Myocyte (in vitro differentiated cells): ENCODE results near the gene PAEP. TPM values are rescaled to one million over a fixed set of nuclear protein-coding genes. Genes with fewer than 3 reads are reported as not detected.

Experiments used
- DNase-seq: peaks from one replicate; pipeline ENCODE4 v3.0.0-alpha.2; 2012; ENCODE audit warnings: low read depth
- total RNA-seq: library from RNA; depleted of rRNA; stranded (reverse); fragments of >200 nt; gene quantifications from 2 replicates; pipeline ENCODE4 v1.2.3, GENCODE V29; 2014

PAEP gene
- total RNA-seq, 1 donor from 2014 or later: not detected

DNA sequence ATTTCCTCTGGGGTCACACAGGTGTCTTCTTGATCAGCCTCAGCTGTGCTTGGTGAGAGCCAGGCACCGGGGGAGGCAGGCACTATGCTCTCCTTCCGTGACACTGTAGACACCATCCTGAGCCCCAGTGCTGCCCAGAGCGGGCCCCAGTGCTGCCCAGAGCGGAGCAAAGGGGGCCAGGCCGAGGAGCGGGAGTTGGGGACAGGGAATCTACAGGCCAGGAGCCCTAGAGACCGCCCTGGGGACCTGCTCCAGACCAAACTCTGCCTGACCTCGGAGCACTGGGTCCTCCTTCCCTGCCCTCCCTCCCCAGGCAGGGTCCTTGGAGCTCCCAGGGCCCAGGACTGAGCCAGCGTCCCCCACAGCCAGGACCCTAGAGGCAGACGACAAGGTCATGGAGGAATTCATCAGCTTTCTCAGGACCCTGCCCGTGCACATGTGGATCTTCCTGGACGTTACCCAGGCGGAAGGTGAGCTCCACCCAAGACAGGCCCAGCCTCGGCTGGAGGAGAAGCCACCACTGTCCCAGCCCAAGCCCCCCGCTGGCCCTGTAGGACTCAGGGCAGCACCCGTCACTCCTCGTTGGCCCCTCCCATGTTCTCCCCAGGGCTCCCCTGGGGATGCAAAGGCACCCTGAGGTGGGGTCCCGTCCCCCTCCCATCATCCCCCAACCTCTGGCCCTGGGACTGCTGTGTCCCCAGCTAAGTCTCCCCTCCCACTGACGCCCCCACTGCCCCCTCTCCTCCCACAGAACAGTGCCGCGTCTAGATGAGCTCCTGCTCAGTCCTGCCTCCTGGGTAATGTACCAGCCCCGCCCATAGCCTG, 30.2 kb downstream of the PAEP start:
- DNase-seq: no peak

- no peak for DNase-seq
Measured at GRCh38 chr9:135592331-135592590, 30.7 kb downstream of the PAEP start.

DNA sequence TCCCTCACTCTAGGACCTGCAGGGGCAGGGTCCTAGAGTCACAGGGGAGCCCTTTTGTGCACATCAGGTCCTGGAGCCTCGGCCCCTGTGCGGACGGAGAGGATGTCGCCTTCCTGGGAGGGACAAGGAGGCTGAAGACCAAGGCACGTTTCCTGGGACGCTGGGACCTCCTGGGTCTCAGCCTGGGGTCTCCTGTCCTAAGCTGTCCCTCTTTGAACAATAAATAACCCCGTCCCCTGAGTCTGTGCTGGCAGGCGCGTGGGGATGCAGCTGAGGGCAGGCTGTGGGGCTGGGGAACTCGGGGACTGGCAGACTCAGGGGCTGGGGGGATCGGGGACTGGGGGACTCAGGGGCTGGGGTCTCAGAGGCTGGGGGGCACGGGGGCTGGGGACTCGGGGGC, 31.1 kb downstream of the PAEP start:
- no peak for DNase-seq

DNA sequence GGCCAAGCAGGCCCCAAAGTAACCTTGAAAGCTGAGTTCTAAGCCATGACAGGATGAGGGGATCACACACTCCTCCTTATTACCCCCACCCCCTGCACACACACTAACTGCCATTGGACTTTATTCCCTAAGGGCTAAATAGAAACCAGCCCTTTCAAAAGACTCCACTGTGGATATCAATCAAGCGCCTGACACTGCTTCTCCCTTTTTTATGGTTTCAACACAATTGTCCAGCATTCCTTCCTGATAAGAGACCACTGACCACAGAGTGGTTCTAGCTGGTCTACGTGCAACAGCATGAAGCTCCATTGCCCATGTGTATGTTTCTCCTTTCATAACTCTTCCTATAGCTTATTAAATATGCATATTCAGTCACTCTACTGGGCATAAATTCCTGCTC, 34.7 kb downstream of the PAEP start:
- DNase-seq: no peak

DNA sequence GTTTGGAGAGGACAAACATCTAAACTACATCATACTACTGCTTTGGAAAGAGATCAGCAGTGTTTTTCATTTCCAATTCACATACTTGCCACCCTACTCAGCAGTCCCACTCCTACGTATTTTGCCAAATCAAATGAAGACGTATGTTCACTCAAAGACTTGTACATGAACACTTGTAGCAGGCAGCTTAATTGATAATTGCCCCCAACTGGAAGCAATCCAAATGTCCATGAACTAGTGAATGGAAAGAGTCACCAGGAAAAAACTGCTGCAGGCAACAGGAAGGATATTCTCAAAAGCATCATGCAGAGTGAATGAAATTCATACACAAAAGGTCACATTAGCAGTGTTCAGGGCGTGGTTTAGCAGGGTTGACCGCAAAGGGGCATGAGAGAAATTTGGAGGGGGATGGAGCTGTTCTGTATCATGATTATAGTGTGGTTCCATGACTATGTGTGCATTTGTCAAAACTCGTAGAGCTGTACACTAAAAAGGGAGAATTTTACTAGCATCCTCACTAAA, 38.8 kb downstream of the PAEP start:
- no peak for DNase-seq

GRCh38 chr9:135601988-135602387, 40.4 kb downstream of the PAEP start:
- DNase-seq: no peak

GRCh38 chr9:135602789-135603481, 41.4 kb downstream of the PAEP start:
- DNase-seq: peak; percentile 46

DNA sequence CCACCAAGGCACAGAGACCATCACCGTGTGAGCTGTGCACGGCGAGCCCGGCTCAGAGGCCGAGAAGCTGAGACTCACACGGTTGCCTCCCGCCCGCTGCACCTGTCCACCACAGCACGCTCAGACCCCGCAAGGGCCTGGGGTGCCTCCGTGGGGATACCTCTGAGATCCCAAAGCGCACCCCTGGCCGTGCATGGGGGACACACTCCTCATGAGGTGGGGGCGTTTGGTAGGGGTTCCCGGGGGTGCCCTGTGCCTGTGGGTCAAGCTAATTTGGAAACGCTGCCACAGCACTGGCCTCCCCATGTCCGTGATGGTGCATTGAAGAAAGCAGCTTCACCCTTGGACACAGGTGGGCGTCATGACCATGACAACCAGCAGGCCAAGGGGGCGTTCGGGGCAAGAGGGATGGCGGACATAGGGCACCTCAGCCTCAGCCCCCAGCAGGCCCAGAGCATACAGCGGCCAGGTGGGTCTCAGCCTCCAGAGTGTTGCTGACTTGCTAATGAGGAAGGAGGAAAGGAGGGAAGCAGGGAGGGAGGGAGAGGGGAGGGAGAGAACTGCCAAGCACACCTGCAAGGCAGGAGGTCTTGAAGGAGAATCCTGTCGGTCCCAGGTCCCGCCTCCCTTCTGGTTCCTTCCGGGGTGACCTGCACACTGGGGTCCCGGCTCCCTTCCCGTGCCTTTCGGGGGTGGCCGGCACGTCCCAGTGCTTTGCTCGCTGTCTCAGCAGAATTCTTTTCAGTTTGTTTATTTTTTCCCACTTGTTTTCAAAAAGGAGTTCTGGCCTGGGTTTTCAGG, 43.1 kb downstream of the PAEP start:
- no peak for DNase-seq

DNA sequence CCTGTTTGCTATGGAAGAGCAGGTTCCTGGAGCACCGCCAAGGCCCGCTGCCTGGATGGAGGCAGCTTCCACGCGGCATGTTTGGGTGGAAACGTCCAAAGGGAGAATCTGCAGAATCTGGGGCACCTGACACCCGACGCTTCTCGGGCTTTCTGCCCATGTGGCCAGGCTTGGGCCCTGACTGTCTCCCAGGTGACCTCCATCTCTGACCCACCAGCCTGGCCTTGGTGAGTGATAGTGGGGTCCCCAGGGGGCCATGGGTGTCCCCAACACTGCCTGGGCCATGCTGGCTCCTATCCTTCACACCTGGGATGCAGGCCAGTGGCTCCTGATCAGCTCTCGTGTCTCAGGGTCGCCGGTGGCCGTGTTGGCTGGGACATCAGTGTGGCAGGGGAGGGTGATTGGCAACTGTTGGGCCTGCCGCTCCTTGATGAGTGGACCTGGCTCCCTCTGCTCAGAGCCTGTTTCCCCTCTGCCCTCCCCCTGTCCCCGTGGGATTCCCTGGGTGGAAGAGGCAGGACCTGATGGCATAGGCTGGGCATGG, 43.8 kb downstream of the PAEP start:
- no peak for DNase-seq

GRCh38 chr9:135606885-135607259, 45.3 kb downstream of the PAEP start:
- DNase-seq: no peak

DNA sequence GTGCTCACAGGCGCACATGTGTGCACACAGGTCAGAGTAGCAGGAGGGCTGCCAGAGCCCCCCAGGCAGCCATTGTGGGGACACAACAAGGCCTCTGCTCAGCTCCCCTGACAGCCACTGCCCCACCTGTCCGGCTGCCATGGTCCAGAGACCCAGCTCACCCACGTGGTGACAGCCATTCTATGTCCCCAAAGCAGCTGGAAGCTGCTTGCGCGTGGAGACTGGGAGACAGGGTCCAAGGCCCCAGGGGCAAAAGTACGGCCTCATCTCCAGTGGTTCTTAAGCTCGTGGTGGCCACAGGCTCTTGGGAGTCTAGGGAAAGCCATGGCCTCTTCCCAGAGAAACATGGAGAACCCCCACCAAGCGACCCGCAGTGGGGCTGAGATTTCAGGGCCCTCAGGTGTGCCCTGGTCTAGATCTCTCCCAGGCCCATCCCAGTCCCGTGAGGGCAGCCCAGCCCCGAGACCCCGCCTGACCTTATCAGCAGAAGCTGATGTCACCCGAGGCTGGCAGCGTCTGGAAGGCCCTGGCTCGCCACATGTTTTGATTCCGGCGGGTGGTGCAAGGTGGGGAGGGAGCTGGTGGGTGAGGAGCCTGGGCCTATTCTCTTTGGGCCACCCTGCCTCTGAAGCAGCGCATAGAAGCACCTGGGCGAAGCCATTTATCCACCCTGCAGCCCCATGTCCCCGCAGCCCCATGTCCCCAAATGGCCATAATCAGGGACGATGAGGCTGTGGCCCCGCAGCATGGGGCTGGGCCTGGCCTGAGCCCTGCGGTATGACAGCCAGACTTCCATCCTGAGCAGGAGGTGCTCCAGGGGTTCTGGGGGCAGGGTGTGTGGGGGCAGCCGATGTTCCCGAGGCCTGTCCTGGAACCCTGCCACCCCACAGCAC, 46.1 kb downstream of the PAEP start:
- DNase-seq: no peak

DNA sequence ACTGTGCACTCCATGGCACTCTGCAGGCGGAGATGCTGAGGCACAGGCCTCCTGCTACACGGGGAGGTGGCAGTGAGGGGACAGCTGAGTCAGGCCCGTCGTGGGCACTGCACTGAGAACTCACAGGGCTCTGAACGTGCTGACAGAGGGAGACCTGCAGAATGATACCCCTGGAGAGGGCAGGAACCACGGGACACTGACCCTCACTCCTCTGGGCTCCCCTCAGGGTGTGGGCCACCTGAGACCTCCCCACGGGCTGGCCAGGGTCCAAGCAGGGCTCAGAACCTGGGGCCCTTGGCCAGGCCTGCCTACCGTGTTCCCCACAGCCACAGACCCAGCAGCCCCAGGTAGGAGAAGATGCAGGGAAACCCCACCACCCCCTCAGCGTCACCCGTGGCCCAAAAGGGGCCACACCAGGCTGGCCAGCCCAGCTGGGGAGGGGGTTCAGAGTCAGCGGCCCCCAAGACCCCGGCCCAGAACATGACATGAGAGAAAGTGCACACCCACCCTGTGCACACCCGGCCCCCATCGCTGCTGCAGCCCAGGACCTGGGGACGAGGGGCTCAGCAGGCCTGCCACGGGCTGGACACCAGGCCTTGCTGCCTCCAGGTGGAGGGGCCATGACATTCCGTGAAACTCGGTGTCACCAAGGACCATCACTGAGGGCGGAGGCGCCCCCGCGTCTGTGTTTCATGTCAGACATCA, 46.9 kb downstream of the PAEP start:
- DNase-seq: no peak

- DNase-seq: no peak
Measured at GRCh38 chr9:135608999-135609317, 47.4 kb downstream of the PAEP start.

DNA sequence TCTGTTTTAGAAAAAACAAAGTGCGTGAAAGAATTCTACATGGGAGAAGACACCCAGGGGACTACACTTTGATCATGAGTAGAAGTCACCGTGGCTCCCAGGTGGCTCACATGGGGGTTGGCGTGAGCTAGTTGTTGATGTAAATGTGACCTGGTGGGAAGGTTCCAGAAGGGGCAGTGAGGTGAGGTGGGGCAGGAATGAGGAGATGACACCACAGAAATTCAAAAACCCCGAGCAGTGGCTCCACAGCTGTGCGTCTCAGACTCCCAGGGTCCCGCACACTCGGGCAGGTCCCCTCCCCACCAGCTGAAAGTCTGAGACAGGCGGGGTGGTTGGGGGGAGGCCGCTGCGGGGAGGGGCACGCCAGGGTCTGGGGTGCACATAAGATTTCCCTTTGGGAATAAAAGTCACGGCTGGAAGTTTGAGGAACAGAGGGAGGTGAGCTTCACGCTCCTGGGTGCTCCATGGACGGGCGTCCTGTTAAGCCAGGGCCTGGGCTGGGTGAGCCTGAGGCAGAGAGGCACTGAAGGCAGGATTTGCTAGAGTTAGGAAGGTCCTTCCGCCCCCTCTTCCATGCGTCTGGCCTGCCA, 47.9 kb downstream of the PAEP start:
- no peak for DNase-seq

GRCh38 chr9:135610290-135611141, 49.0 kb downstream of the PAEP start:
- no peak for DNase-seq

GRCh38 chr9:135611142-135611874, 49.8 kb downstream of the PAEP start:
- no peak for DNase-seq

DNA sequence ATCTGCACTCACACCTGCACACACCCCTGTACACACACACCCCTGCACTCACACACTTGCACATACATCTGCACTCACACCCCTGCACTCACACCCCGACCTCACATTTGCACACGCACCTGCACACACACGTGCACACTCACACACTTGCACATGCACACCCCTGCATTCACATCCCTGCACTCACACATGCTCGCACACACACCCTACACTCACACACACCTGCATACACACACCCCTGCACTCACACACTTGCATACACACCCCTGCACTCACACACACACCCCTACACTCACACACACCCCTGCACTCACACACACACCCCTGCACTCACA, 50.3 kb downstream of the PAEP start:
- no peak for DNase-seq

DNA sequence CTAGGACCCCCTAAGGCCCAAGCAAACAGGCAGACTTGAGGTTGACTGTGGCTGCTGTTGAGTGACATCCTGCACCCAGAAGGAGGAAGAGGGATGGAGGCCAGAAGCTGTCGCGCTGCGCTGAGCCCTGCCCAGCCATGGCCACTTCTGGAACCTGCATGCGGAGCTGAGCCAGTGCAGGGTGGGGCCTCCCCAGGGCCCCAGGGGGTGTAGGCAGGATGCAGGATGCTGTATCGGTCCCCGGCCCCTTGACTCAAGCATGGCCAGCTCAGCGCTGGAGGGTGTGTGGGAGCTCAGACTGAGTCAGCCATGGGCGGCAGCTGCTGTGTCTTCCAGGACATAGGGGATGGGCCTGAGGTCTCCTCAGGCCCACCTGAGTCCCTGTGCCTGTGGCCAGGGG, 50.9 kb downstream of the PAEP start:
- no peak for DNase-seq
